Right lung (tissue), 5 donors: Measurements from ENCODE around the gene SDHC. TPM values are rescaled to one million over a fixed set of nuclear protein-coding genes. Genes with fewer than 3 reads are reported as not detected.
"Not testable (repeated sequence)": the region's sequence is repeated elsewhere in the genome, so short reads cannot be mapped to it uniquely, and the experiment has no call there.

Experiments used
- DNase-seq, 2 donors: peaks; one replicate each; pipeline ENCODE4 v3.0.0-alpha.2; 2013
- polyA plus RNA-seq, 5 donors: library from polyadenylated mRNA; unstranded; fragments of 120-200 nt; gene quantifications; one replicate each; pipeline versions ENCODE4 v1.2.1 to v1.2.3, GENCODE V29; 2013; ENCODE audit warnings: inconsistent platforms in 1 of 5, low replicate concordance in 1 of 5; ENCODE audit not compliant: insufficient read length in 5 of 5, insufficient read depth in 1 of 5

SDHC gene
- polyA plus RNA-seq, 5 donors, result 161 to 204 (median 179) TPM

DNA sequence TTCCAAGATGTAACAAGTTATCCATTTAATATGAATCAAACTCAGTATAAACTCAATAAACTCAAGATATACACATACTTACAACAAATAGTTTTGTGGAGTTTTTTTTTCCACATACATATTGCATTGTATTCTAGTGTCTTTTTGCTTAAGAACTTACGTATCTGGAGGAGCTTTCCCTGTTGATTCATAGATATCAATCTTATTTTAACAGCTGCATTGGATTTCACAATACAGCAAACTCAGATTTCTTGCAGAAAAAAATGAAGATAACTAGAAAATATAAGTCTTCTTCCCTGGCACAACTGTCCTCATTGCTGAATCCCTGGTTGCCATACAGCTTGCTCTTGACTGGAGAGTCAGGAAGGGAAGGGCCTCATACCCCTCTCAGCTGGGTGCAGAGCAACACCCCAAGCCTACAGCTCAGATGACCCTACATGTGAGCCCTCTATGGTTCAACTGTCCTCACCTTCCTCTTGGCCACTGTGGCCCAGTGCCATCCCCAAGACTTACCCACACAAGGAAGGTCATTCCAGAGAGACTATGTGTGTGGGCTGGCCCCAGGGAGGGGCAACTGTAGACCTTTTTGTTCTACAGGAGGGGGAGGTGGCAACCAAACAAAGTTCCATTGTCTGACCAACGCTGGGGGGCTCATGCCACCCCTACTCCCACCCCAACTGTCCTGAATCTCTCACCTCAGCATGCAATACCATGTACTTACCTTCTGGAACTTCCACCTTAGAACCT lies 6.1 kb upstream of the SDHC start:
- DNase-seq, result no peak

- DNase-seq, result no peak
Measured at GRCh38 chr1:161309868-161310267, 4.3 kb upstream of the SDHC start, which contains the start of gene MPZ. Gene MPZ, minus strand, starts transcription at chr1:161309968. Its CDS starts 63 bp downstream, at chr1:161309905.

GRCh38 chr1:161311595-161312181 lies 2.5 kb upstream of the SDHC start:
- no peak for DNase-seq

- no peak for DNase-seq
Measured at GRCh38 chr1:161313554-161314200, 504 bp upstream of the SDHC start.

DNA sequence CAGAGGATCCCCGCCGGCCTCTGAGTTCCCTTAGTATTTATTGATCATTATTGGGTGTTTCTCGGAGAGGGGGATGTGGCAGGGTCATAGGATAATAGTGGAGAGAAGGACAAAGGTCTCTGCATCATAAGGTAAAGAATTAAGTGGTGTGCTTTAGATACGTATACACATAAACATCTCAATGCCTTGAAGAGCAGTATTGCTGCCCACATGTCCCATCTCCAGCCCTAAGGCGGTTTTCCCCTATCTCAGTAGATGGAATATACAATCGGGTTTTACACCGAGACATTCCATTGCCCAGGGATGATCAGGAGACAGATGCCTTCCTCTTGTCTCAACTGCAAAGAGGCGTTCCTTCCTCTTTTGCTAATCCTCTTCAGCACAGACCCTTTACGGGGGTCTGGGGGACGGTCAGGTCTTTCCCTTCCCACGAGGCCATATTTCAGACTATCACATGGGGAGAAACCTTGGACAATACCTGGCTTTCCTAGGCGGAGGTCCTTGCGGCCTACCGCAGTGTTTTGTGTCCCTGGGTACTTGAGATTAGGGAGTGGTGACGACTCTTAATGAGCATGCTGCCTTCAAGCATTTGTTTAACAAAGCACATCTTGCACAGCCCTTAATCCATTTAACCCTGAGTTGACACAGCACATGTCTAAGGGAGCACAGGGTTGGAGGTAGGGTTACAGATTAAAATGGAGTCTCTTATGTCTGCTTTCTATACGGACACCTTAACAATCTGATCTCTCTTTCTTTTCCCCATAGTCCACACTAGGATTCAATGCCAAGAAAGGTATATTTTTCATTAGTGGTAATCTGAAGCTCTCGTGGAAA lies 1.9 kb downstream of the SDHC start:
- not testable (repeated sequence) for DNase-seq

DNA sequence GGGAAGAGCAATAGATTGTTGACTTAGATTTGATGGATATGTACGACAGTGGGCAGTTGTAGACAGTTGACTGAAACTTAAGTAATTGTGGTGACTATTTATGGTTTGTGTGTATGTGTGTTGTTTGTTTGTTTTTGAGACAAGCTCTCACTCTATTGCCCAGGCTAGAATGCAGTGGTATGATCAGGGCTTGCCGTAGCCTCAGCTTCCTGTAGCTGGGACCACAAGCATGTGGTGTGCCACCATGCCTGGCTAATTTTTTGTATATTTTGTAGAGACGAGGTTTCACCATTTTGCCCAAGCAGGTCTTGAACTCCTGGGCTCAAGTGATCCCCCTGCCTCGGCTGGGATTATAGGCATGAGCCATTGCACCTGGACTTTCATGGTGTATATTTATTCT lies 9.8 kb downstream of the SDHC start:
- DNase-seq, result no peak

GRCh38 chr1:161330346-161330745 lies 16.2 kb downstream of the SDHC start:
- no peak for DNase-seq

GRCh38 chr1:161333166-161333565 lies 19.0 kb downstream of the SDHC start:
- DNase-seq, result no peak

- DNase-seq, result no peak
Measured at GRCh38 chr1:161335796-161336195, 21.6 kb downstream of the SDHC start.

DNA sequence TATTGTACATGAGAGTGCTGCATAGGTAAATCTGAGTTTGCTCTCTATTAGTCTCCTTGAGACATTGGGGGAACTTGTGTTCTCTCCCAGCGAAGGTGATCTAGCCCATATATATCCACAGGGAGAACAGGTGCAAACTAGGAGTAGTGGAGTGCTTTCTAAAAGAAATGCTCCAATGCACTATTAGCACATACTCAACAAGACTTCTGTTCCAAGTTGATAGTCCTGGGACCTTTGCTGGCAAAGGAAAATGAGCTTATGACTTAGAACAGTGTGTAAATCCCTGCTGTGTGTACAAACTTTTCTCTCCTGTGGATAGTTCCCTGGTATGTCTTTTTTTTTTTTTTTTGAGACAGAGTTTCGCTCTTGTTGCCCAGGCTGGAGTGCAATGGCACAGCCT lies 28.0 kb downstream of the SDHC start:
- DNase-seq, result no peak

GRCh38 chr1:161342821-161343220 lies 28.6 kb downstream of the SDHC start:
- DNase-seq, result no peak

GRCh38 chr1:161350671-161351070 lies 36.5 kb downstream of the SDHC start:
- no peak for DNase-seq

DNA sequence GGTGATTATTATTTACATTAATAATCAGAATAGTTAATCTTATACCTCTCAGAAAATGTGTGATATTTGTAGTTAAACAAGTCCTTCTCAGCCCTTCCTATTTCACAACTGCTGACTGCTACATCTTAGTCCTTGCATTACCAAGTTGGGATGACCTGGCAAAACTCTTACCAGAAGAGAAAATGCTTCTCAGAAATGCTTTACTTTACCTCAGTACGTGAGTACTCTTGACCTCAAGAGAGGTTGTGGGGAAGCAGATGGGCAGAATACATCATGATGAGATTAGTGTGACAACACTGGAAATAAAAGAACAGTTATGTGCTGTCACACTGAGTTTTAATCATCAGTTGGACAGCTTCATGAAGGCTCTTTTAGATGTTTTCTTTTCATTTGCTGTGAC lies 37.3 kb downstream of the SDHC start:
- no peak for DNase-seq

DNA sequence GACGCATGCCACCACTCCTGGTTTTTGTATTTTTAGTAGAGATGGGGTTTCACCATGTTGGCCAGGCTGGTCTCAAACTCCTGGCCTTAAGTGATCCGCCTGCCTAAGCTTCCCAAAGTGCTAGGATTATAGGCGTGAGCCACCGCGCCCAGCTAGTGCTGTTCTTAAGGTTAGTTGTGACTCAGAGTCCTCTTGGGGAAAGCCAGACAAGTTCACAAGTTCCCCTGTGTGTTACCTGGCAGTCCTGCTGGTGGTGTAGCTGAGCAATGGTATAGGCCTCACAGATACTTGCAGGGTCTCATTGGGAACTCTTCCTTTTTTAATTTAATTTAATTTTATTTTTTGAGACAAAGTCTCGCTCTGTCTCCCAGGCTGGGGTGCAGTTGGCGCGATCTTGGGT lies 42.9 kb downstream of the SDHC start:
- no peak for DNase-seq

DNA sequence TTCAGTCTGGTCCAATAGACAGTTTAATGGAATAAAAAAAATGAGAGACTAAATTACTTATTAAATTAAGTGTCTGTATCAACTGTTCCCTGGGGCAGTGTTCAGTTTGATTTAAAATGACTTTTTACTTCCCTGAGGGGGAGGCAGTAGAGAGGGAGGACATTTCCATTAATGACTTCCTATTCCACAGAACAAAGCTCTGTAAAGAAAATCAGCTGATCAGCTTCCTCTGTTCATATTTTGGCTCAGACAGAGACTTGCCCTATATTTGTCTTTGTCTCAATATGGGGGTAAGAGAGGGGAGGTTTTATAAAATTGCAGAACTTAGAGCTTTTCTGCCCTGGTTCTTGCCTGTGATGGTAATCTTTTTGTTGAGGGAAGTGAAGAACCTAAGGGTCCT lies 45.1 kb downstream of the SDHC start:
- no peak for DNase-seq

GRCh38 chr1:161364332-161364731 lies 50.2 kb downstream of the SDHC start:
- DNase-seq, result no peak

GRCh38 chr1:161365207-161365606 lies 51.0 kb downstream of the SDHC start:
- no peak for DNase-seq

DNA sequence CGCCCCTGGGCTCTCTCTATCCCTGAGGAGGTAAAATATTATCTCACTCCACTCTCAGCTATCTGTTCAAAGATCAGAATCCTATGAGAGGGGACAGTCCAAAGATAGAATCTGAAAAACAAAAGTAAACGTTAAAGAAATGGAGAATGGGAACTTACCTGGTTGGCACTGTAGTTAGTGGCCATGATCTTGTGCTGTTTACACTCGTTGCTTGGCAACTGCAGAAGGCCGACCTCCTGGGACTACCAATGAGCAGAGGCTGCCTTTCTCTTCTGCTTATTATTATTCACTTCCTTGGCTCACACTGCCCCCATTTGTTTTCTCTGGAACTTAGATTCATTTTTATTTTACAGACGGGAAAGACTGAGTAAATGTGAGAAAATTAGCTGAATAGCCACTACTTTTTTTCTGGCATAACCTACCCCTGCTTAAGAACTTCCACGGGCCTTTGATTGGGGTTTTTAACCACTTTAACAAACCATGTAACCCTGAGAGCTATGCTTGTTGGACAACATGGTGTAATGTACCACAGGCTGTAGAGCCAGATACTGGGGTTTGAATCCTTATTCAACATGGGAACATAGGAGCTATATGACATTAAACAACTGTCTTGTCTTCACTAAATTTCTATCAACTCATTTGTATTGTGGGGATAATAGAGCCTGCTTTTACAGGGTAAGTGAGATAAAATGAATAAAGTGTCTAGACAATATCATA lies 53.7 kb downstream of the SDHC start, which contains the start of gene CFAP126:
Gene CFAP126 (minus strand): TSS at position 193 of the 717 bp plus-strand sequence. CDS start 8 bp downstream, at position 185.
- peak; percentile 29 to 38 for DNase-seq

DNA sequence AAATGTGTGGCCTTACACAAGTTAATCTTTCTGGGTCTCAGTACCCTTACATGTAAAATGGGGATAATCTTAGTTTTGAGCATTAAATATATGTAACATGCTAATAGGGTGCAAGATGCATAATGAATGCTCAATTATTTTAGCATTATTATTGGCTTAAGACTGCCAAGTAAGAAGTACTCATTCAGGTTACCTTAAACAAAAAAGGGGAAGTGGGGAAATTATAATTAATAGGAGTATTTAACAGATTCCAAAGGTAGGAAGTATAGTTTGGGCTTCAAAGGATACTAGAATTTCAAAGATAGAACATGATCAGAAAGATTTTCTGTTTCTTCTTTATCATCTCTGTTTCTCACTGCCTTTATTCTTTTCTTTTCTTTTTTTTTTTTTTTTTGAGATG lies 59.3 kb downstream of the SDHC start:
- no peak for DNase-seq

- no peak for DNase-seq
Measured at GRCh38 chr1:161374373-161374772, 60.2 kb downstream of the SDHC start.

GRCh38 chr1:161378014-161378413 lies 63.8 kb downstream of the SDHC start:
- no peak for DNase-seq
